ENCODE results near the gene ITCH.
"Not testable (repeated sequence)": the region's sequence is repeated elsewhere in the genome, so short reads cannot be mapped to it uniquely, and the experiment has no call there.

ITCH gene

GRCh38 chr20:34472246-34472925 lies 109.3 kb downstream of the ITCH start:
- DNase-seq, result no peak

- no peak for DNase-seq
Measured at GRCh38 chr20:34473262-34473883, 110.3 kb downstream of the ITCH start.

GRCh38 chr20:34475979-34476736 lies 113.1 kb downstream of the ITCH start:
- DNase-seq, result no peak

GRCh38 chr20:34479627-34480026 lies 116.6 kb downstream of the ITCH start:
- DNase-seq, result no peak

GRCh38 chr20:34482154-34482553 lies 119.1 kb downstream of the ITCH start:
- not testable (repeated sequence) for DNase-seq

GRCh38 chr20:34483585-34484220 lies 120.6 kb downstream of the ITCH start:
- DNase-seq, result not testable (repeated sequence)

GRCh38 chr20:34485068-34485634 lies 122.1 kb downstream of the ITCH start:
- DNase-seq, result no peak

GRCh38 chr20:34491226-34491931 lies 128.3 kb downstream of the ITCH start:
- DNase-seq, result no peak

GRCh38 chr20:34491932-34492509 lies 128.9 kb downstream of the ITCH start:
- DNase-seq, result no peak

GRCh38 chr20:34493646-34494045 lies 130.6 kb downstream of the ITCH start:
- no peak for DNase-seq

GRCh38 chr20:34495307-34495706 lies 132.2 kb downstream of the ITCH start:
- no peak for DNase-seq

GRCh38 chr20:34495916-34496315 lies 132.8 kb downstream of the ITCH start:
- no peak for DNase-seq

GRCh38 chr20:34497596-34497995 lies 134.5 kb downstream of the ITCH start:
- not testable (repeated sequence) for DNase-seq

- DNase-seq, result no peak
Measured at GRCh38 chr20:34500823-34501222, 137.8 kb downstream of the ITCH start.

- DNase-seq, result no peak
Measured at GRCh38 chr20:34506480-34506879, 143.4 kb downstream of the ITCH start.

- DNase-seq, result no peak
Measured at GRCh38 chr20:34507702-34508413, 144.8 kb downstream of the ITCH start.

GRCh38 chr20:34510575-34510974 lies 147.5 kb downstream of the ITCH start:
- DNase-seq, result no peak

GRCh38 chr20:34511891-34512265 lies 148.8 kb downstream of the ITCH start:
- no peak for DNase-seq

- no peak for DNase-seq
Measured at GRCh38 chr20:34512266-34512954, 149.3 kb downstream of the ITCH start.

- no peak for DNase-seq
Measured at GRCh38 chr20:34512955-34513419, 149.9 kb downstream of the ITCH start.

GRCh38 chr20:34514034-34514433 lies 151.0 kb downstream of the ITCH start:
- not testable (repeated sequence) for DNase-seq

All from SHP77 treated with DMSO at 0.1 percent for 48 hours (cell line).